RWPE1 (cell line): ENCODE measurements around the gene TAPT1.

Experiments used
- CTCF ChIA-PET: fragments of 350-600 bp; sonication (Branson Sonifier 250); formaldehyde crosslinking; extraction: SDS; loops from one replicate; lab custom pipeline; 2021; lab: Yijun Ruan, JAX
- POLR2A ChIA-PET: fragments of 400-600 bp; formaldehyde crosslinking; extraction: SDS; loops from one replicate; lab custom pipeline; 2020; ENCODE audit warnings: antibody characterized with exemption; ENCODE audit not compliant: low non-redundant PET; lab: Yijun Ruan, JAX
- DNase-seq: peaks from one replicate; pipeline ENCODE4 v3.0.0; 2012; ENCODE audit warnings: low spot score
- H3K27ac ChIP-seq: fragments of 450-650 bp; 2 replicates; pipeline ENCODE4 v1.5.1; 2017
- CTCF ChIP-seq: fragments of 450-650 bp; conservative IDR thresholded peaks from 2 replicates; pipeline ENCODE4 v1.5.1; 2017; ENCODE audit warnings: low read depth, mild to moderate bottlenecking

TAPT1 gene

GRCh38 chr4:16259889-16260246, 33.6 kb upstream of the TAPT1 start:
- H3K27ac ChIP-seq = no peak overlapping the region
- POLR2A ChIA-PET = no interaction called here
- CTCF ChIA-PET = no interaction called here
- DNase-seq = no peak
- no peak for TF ChIP-seq CTCF

GRCh38 chr4:16259241-16259888, 33.1 kb upstream of the TAPT1 start:
- POLR2A ChIA-PET = no interaction called here
- H3K27ac ChIP-seq = no peak overlapping the region
- CTCF ChIA-PET = no interaction called here
- no peak for DNase-seq
- TF ChIP-seq CTCF = no peak

- no peak for DNase-seq
- CTCF ChIA-PET = no interaction called here
- no peak overlapping the region for H3K27ac ChIP-seq
- TF ChIP-seq CTCF = no peak
- POLR2A ChIA-PET = no interaction called here
Observed at GRCh38 chr4:16257611-16258010, 31.3 kb upstream of the TAPT1 start.

- ChIA-PET CTCF (no interaction called here), POLR2A (no interaction called here)
- no peak overlapping the region for H3K27ac ChIP-seq
- no peak for TF ChIP-seq CTCF
- DNase-seq = no peak
Observed at GRCh38 chr4:16256343-16256742, 30.1 kb upstream of the TAPT1 start.

GRCh38 chr4:16255730-16256129, 29.5 kb upstream of the TAPT1 start:
- CTCF ChIA-PET = no interaction called here
- POLR2A ChIA-PET = no interaction called here

GRCh38 chr4:16253127-16253960, 27.1 kb upstream of the TAPT1 start:
- ChIA-PET POLR2A (no interaction called here), CTCF (no interaction called here)
- H3K27ac ChIP-seq = no peak overlapping the region

More at GRCh38 chr4:16255730-16256129, 29.5 kb upstream of the TAPT1 start:
- no peak for DNase-seq
- H3K27ac ChIP-seq = no peak overlapping the region
- no peak for TF ChIP-seq CTCF

More at GRCh38 chr4:16253127-16253960, 27.1 kb upstream of the TAPT1 start:
- peak; percentile 59 for DNase-seq
- no peak for TF ChIP-seq CTCF
